ENCODE results near the gene HM13.

Gene HM13

GRCh38 chr20:31615416-31615815 lies 101.2 kb downstream of the HM13 start:
- DNase-seq = no peak

GRCh38 chr20:31617432-31618104 lies 103.3 kb downstream of the HM13 start:
- DNase-seq = no peak

Data from stimulated activated CD4-positive, alpha-beta T cell treated with anti-CD3 and anti-CD28 coated beads, Interleukin-4, amount 100 ng/mL, for 1 hour (primary cell).